HG02678 (cell line): ENCODE data around the gene OR2W1.

Experiments used
- ATAC-seq: cut with Tn5 transposase; IDR thresholded peaks from one replicate; pipeline ENCODE4 v1.9.1; 2021; ENCODE audit warnings: mild to moderate bottlenecking, moderate library complexity; ENCODE audit not compliant: unreplicated experiment

The OR2W1 gene

DNA sequence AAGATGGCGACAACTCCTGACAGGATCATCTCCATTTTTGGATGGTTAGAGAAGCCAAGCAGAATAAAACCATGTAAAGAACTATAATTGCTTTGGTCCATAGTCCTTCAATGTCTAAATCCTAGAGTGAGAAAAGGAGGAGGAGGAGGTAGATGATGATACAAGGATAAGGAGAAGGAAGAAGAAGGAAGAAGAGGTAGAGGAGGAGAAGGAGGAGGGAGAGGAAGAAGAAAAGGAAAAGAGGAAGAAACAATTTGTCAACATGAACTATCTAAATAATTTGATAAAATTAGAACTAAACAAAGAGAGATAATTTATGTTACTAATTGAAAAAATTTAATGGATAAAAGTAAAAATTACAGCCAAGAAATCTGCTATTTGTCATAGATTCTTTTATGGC, at the start of gene OR2W1:
TSS of gene OR2W1 (minus strand) at position 101 of the 400 bp plus-strand sequence. CDS start at position 101, 0 bp downstream.
- no peak for ATAC-seq

DNA sequence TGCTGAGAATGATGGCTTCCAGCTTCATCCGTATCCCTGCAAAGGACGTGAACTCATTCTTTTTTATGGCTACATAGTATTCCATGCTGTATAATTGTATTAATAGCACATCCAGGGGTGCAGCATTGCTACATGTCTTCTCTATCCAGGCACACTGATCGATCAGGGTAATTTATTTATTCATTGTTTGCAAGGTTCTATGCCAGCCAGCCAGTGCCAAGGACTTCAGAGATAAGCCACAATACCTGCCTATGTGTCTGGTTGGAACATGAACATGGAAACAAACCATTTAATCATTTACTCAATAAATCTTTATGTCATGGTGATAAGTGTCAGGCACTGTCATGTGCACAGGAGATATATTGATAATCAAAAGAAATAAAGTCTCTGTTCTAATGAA, 48.0 kb upstream of the OR2W1 start:
- ATAC-seq = no peak

GRCh38 chr6:29087213-29087612, 42.2 kb upstream of the OR2W1 start, which contains the start of gene OR2B3:
TSS of gene OR2B3 (minus strand) at chr6:29087313. CDS start at chr6:29087248, 65 bp downstream.
- no peak for ATAC-seq

- no peak for ATAC-seq
Observed at GRCh38 chr6:29082457-29082856, 37.5 kb upstream of the OR2W1 start.

- ATAC-seq = no peak
Observed at GRCh38 chr6:29081312-29081711, 36.3 kb upstream of the OR2W1 start.

- ATAC-seq = no peak
Observed at GRCh38 chr6:29079203-29079602, 34.2 kb upstream of the OR2W1 start.

DNA sequence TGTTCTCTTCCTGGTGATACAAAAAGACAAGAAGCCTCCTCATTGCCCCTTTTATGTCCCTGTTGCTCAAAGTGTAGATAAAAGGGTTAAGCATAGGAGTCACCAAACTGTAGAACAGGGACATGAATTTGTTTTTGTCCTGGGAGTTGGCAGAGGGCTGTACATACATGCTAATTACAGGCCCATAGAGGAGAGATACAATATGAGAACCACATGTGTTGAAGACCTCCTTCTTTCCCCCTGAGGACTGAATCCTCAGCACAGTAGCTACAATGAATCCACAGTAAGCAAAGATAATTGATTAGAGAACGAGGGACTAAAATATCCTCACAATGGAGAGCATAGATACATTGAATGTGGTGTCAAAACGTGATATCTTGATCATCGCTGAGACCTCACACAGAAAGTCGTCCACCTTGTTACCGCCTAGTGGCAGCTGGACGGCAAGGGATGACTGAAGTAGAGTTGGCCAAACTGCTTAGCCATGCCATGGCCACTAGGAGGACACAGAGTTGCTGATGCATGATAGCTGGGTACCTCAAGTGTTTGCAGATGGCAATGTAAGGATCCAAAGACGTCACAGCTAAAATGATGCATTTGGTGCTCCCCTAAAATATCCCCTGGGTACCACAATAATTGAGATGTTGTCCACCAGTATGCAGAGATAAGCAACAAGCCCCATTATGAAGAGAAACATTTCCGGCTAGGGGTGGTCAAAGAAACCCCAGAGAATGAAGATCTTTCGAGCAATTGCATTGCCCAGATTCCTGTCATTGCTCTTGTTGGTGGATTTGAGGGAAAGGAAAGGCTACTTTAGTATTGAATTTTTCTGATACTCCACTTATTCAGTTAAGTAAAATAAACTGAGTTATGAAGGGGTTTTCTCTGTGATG, 27.1 kb upstream of the OR2W1 start:
- ATAC-seq = peak; percentile 62

DNA sequence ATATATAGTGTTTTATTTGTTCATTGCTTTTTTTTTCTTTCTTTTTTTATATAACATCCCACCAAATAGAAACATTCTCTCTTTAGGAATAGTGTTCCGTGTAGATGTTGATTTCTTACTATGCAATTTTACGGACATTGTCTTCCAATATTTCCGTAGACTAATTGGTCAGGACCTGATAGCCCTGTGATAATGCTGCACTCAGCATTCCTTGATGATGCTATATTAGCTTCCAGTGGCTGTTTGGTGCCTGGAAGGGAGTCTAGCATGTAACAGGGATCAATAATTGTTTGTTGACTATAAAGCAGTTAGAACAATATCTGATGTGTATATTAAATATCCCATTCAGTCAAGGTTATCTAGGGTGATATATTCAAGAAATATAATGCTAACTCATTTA, 6.7 kb upstream of the OR2W1 start:
- no peak for ATAC-seq

- ATAC-seq = no peak
Observed at GRCh38 chr6:29035951-29036350, 9.0 kb downstream of the OR2W1 start.

- no peak for ATAC-seq
Observed at GRCh38 chr6:29028821-29029220, 16.2 kb downstream of the OR2W1 start.

DNA sequence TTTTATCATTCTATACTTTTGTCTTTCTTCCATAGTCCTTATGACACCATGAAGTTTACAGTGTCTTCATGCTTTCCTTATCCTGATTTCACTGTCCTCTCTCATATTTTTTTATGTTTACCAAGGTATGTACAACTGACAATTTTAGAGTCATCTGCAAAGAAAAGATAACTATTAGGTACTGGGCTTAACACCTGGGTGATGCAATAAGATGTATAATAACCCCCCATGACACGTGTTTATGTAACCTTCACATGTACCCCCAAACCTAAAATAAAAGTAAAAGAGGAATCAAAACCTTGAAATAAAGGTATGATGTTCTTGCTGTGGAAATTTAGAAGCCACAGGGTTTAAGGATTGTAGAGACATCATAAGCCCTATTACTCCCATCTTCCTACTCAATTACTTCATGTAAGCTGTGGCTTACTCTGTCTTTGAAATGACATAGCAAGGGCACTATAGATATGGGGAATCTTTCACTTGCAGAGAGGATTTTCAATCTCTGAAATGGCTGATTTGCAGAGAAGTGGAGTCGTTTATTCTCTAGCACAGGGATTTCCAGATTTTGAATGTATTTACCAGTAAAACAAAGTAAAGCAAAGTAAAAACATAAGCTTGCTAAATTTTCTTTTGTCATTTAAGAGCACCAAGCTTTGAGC, 18.9 kb downstream of the OR2W1 start:
- ATAC-seq = no peak

GRCh38 chr6:29021434-29021833, 23.5 kb downstream of the OR2W1 start:
- ATAC-seq = no peak

- no peak for ATAC-seq
Observed at GRCh38 chr6:29019629-29020028, 25.3 kb downstream of the OR2W1 start.

DNA sequence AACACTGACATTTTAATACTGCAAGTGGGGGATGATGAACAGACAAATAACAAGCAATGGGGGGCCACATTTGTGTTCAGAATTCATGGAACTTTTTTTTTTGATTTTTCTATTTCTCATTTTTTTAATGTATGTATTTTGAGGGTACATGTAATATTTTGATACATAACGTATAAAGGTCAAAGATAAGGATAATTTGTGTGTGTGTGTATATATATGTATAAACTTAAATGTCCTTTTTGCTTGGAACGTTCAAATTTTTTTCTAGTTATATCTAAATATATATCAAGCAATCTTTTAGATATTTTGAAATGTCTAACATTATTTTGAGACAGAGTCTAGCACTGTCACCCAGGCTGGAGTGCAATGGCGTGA, 27.6 kb downstream of the OR2W1 start:
- no peak for ATAC-seq

GRCh38 chr6:29016559-29017427, 28.2 kb downstream of the OR2W1 start:
- ATAC-seq = peak; percentile 78

- no peak for ATAC-seq
Observed at GRCh38 chr6:29014729-29015608, 30.0 kb downstream of the OR2W1 start.

- no peak for ATAC-seq
Observed at GRCh38 chr6:29011276-29011734, 33.7 kb downstream of the OR2W1 start.

DNA sequence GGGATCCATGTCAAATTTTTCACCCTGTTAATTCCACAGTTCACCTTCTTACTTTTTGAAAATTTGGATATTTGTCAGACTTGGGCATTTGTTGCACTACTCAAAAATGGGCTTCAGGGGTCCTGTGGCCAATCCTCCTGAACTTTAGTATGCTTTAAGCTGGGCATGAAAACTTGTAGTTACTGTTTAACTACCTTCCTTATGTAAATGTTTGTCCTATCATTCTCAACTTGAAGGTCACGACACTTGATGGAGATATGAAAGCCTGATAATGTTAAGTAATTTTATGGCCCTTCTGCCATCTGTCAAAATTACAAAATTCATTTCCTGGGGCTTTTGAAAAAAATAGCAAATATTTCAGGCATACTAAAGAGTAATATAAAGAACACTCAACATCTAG, 35.6 kb downstream of the OR2W1 start:
- ATAC-seq = no peak

DNA sequence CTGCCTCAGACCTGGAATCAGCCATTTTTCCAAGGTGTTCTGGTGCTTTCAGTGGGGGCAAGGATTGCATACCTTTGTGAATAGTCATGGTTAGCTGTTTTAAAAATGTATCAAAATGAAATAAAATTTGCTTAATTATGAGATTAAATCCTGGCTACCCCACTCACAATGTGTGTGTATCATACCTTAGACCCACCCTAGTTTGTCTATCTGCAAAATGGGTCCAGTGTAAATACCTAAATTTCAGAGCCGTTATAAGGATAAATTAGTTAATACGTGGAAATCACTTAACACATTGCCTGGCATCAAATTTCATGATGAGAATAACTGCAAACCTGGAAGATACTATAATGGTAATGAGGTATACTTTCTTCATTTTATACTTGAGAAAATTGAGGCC, 36.9 kb downstream of the OR2W1 start:
- ATAC-seq = no peak
